Measurements from ENCODE around the gene VMP1. TPM values are rescaled to one million over a fixed set of nuclear protein-coding genes. Genes with fewer than 3 reads are reported as not detected.
"Not testable (repeated sequence)": the region's sequence is repeated elsewhere in the genome, so short reads cannot be mapped to it uniquely, and the experiment has no call there.

Gene VMP1
- total RNA-seq, 2 donors from 2014 or later = 344 to 725 TPM

- H3K9me3 Mint-ChIP-seq = no peaks in the 10 kb centered on the region
- no peak for DNase-seq (ENCODE audit: low spot score in 2 of 2)
- no peak overlapping the region for H3K27ac Mint-ChIP-seq
- no peaks in the 10 kb centered on the region for H3K36me3 Mint-ChIP-seq
- ATAC-seq = no peak
These were observed 26.2 kb downstream of the VMP1 start for GRCh38 chr17:59733697-59734096.

- H3K36me3 Mint-ChIP-seq = no peaks in the 10 kb centered on the region
- H3K9me3 Mint-ChIP-seq = no peaks in the 10 kb centered on the region
- no peak overlapping the region for H3K27ac Mint-ChIP-seq
- ATAC-seq (no peak), DNase-seq (ENCODE audit: low spot score in 2 of 2) (no peak)
These were observed 26.8 kb downstream of the VMP1 start for GRCh38 chr17:59734226-59734625.

GRCh38 chr17:59737324-59737723 lies 29.9 kb downstream of the VMP1 start:
- no peak for ATAC-seq
- no peak for DNase-seq (ENCODE audit: low spot score in 2 of 2)
- peaks cover 0 to 5% of the 10 kb centered on the region in 2 donors for H3K36me3 Mint-ChIP-seq
- H3K27ac Mint-ChIP-seq = no peak overlapping the region
- no peaks in the 10 kb centered on the region for H3K9me3 Mint-ChIP-seq

- Mint-ChIP-seq H3K27ac (no peak overlapping the region), H3K36me3 (peaks cover 5 to 12% of the 10 kb centered on the region in 2 donors), H3K9me3 (no peaks in the 10 kb centered on the region)
- no peak for ATAC-seq
- no peak for DNase-seq (ENCODE audit: low spot score in 2 of 2)
These were observed 36.4 kb downstream of the VMP1 start for GRCh38 chr17:59743842-59744241.

- no peak for ATAC-seq
These were observed 37.6 kb downstream of the VMP1 start for GRCh38 chr17:59745040-59745439.

GRCh38 chr17:59746849-59747445 lies 39.5 kb downstream of the VMP1 start:
- peak overlapping the region in 1 of 2 donors; percentile 63 for H3K27ac Mint-ChIP-seq
- H3K9me3 Mint-ChIP-seq = no peaks in the 10 kb centered on the region
- ATAC-seq = peak; percentile 54 to 56
- no peak for DNase-seq (ENCODE audit: low spot score in 2 of 2)
- peaks cover 5 to 11% of the 10 kb centered on the region in 2 donors for H3K36me3 Mint-ChIP-seq

More at GRCh38 chr17:59745040-59745439, 37.6 kb downstream of the VMP1 start:
- DNase-seq (ENCODE audit: low spot score in 2 of 2) = no peak
- no peak overlapping the region for H3K27ac Mint-ChIP-seq
- no peaks in the 10 kb centered on the region for H3K9me3 Mint-ChIP-seq
- peaks cover 5 to 12% of the 10 kb centered on the region in 2 donors for H3K36me3 Mint-ChIP-seq

- no peak overlapping the region for H3K27ac Mint-ChIP-seq
- ATAC-seq = no peak
- H3K36me3 Mint-ChIP-seq = peaks cover 0 to 6% of the 10 kb centered on the region in 2 donors
- no peaks in the 10 kb centered on the region for H3K9me3 Mint-ChIP-seq
- DNase-seq (ENCODE audit: low spot score in 2 of 2) = no peak
These were observed 41.1 kb downstream of the VMP1 start for GRCh38 chr17:59748591-59748990.

- peak overlapping the region; percentile 100 for H3K27ac Mint-ChIP-seq
- peaks cover 11 to 23% of the 10 kb centered on the region in 2 donors for H3K36me3 Mint-ChIP-seq
- DNase-seq (ENCODE audit: low spot score in 2 of 2) = no peak
- H3K9me3 Mint-ChIP-seq = no peaks in the 10 kb centered on the region
- ATAC-seq = peak; percentile 46 to 76
These were observed 44.5 kb downstream of the VMP1 start for GRCh38 chr17:59751955-59752413.

- Mint-ChIP-seq H3K36me3 (peaks cover 11 to 23% of the 10 kb centered on the region in 2 donors), H3K27ac (peak overlapping the region; percentile 100), H3K9me3 (no peaks in the 10 kb centered on the region)
- DNase-seq (ENCODE audit: low spot score in 2 of 2) (no peak), ATAC-seq (no peak)
These were observed 45.0 kb downstream of the VMP1 start for GRCh38 chr17:59752446-59752845.

GRCh38 chr17:59752922-59753321 lies 45.5 kb downstream of the VMP1 start:
- no peaks in the 10 kb centered on the region for H3K9me3 Mint-ChIP-seq
- peaks cover 14 to 28% of the 10 kb centered on the region in 2 donors for H3K36me3 Mint-ChIP-seq
- ATAC-seq (no peak), DNase-seq (ENCODE audit: low spot score in 2 of 2) (no peak)
- peak overlapping the region; percentile 100 for H3K27ac Mint-ChIP-seq

- Mint-ChIP-seq H3K27ac (peak overlapping the region; percentile 100), H3K36me3 (peaks cover 18 to 35% of the 10 kb centered on the region in 2 donors), H3K9me3 (no peaks in the 10 kb centered on the region)
- ATAC-seq (peak; percentile 46 to 47), DNase-seq (ENCODE audit: low spot score in 2 of 2) (no peak)
These were observed 46.3 kb downstream of the VMP1 start for GRCh38 chr17:59753522-59754467.

- H3K9me3 Mint-ChIP-seq = peaks cover 4% of the 10 kb centered on the region in 2 donors
- DNase-seq (ENCODE audit: low spot score in 2 of 2) (no peak), ATAC-seq (peak; percentile 75 to 83)
- H3K36me3 Mint-ChIP-seq = peaks cover 21 to 41% of the 10 kb centered on the region in 2 donors
- H3K27ac Mint-ChIP-seq = peak overlapping the region; percentile 100
These were observed 47.1 kb downstream of the VMP1 start for GRCh38 chr17:59754552-59754951.

GRCh38 chr17:59755069-59755468 lies 47.6 kb downstream of the VMP1 start:
- ATAC-seq; H3K9me3 Mint-ChIP-seq; DNase-seq (ENCODE audit: low spot score in 2 of 2): not testable (repeated sequence)
- Mint-ChIP-seq H3K27ac (peak overlapping the region; percentile 100), H3K36me3 (peaks cover 24 to 46% of the 10 kb centered on the region in 2 donors)

- Mint-ChIP-seq H3K27ac (peak overlapping the region; percentile 100), H3K9me3 (peaks cover 5% of the 10 kb centered on the region in 2 donors), H3K36me3 (peaks cover 30 to 58% of the 10 kb centered on the region in 2 donors)
- DNase-seq (ENCODE audit: low spot score in 2 of 2) (no peak), ATAC-seq (no peak)
These were observed 48.9 kb downstream of the VMP1 start for GRCh38 chr17:59756236-59756818.

GRCh38 chr17:59757043-59757442 lies 49.6 kb downstream of the VMP1 start:
- no peak for DNase-seq (ENCODE audit: low spot score in 2 of 2)
- ATAC-seq = no peak
- H3K27ac Mint-ChIP-seq = peak overlapping the region; percentile 100

GRCh38 chr17:59757470-59757869 lies 50.0 kb downstream of the VMP1 start:
- peaks cover 37 to 58% of the 10 kb centered on the region in 2 donors for H3K36me3 Mint-ChIP-seq
- ATAC-seq (no peak), DNase-seq (ENCODE audit: low spot score in 2 of 2) (no peak)
- peaks cover 5% of the 10 kb centered on the region in 2 donors for H3K9me3 Mint-ChIP-seq
- peak overlapping the region; percentile 100 for H3K27ac Mint-ChIP-seq

More at GRCh38 chr17:59757043-59757442, 49.6 kb downstream of the VMP1 start:
- Mint-ChIP-seq H3K36me3 (peaks cover 37 to 62% of the 10 kb centered on the region in 2 donors), H3K9me3 (peaks cover 5% of the 10 kb centered on the region in 2 donors)
